DND-41 (cell line): Measurements from ENCODE around the gene CLCN7.

Experiments used
- ATAC-seq: fragments of 200-7000 bp; cut with Tn5 transposase; 3 replicates; pipeline ENCODE4 v1.9.1; 2021; ENCODE audit warnings: low read depth; ENCODE audit not compliant: insufficient read depth
- DNase-seq: peaks from one replicate; pipeline ENCODE4 v3.0.0-alpha.2; 2020
- H2AFZ ChIP-seq: 2 replicates; pipeline ENCODE4 v1.6.0; 2012; ENCODE audit warnings: low read depth, low read length
- H3K27ac ChIP-seq: 2 replicates; pipeline ENCODE4 v1.5.1; 2012; ENCODE audit warnings: low read length, inconsistent platforms
- H3K27me3 ChIP-seq: fragments of 200-600 bp; sonication (generic); 2 replicates; pipeline ENCODE4 v1.6.0; 2012; ENCODE audit warnings: low read length, mild to moderate bottlenecking, inconsistent platforms; ENCODE audit not compliant: insufficient read depth, poor library complexity
- H3K36me3 ChIP-seq: 2 replicates; pipeline ENCODE4 v1.5.1; 2012; ENCODE audit warnings: low read length, inconsistent platforms; ENCODE audit not compliant: insufficient read depth
- H3K4me1 ChIP-seq: 2 replicates; pipeline ENCODE4 v1.5.1; 2012; ENCODE audit warnings: mild to moderate bottlenecking, low read length; ENCODE audit not compliant: insufficient read depth
- H3K4me2 ChIP-seq: 2 replicates; pipeline ENCODE4 v1.6.0; 2012; ENCODE audit warnings: mild to moderate bottlenecking, moderate library complexity, low read length, inconsistent platforms; ENCODE audit not compliant: insufficient read depth
- H3K4me3 ChIP-seq, 2 experiments: fragments of 200-600 bp in 1 of 2; shearing (Covaris generic) in 1 of 2; 2 replicates each; pipeline ENCODE4 v1.5.1; 2012 to 2016; ENCODE audit warnings: inconsistent platforms in 2 of 2, low read length in 2 of 2, mild to moderate bottlenecking in 2 of 2, low read depth in 1 of 2, moderate library complexity in 1 of 2
- H3K79me2 ChIP-seq: 2 replicates; pipeline ENCODE4 v1.6.0; 2012; ENCODE audit warnings: low read length, inconsistent platforms; ENCODE audit not compliant: insufficient read depth
- H3K9ac ChIP-seq: 2 replicates; pipeline ENCODE4 v1.6.0; 2012; ENCODE audit warnings: low read depth, mild to moderate bottlenecking, inconsistent platforms, low read length, moderate library complexity
- H3K9me3 ChIP-seq: 2 replicates; pipeline ENCODE4 v1.5.1; 2012; ENCODE audit warnings: low read length, moderate library complexity, mild to moderate bottlenecking, inconsistent platforms; ENCODE audit not compliant: insufficient read depth, severe bottlenecking
- H4K20me1 ChIP-seq: 2 replicates; pipeline ENCODE4 v1.6.0; 2012; ENCODE audit warnings: low read length; ENCODE audit not compliant: insufficient read depth
- CTCF ChIP-seq: IDR thresholded peaks from 2 replicates; pipeline ENCODE4 v1.5.1; 2012; ENCODE audit warnings: borderline replicate concordance, low read length, moderate library complexity, mild to moderate bottlenecking; ENCODE audit not compliant: poor library complexity, severe bottlenecking; ENCODE audit errors: extremely low read depth
- EZH2 ChIP-seq: IDR thresholded peaks from 3 replicates; pipeline ENCODE4 v1.6.1; 2012; ENCODE audit warnings: borderline replicate concordance, low read depth, mild to moderate bottlenecking, moderate library complexity, low read length, inconsistent platforms; ENCODE audit not compliant: severe bottlenecking

Gene CLCN7

DNA sequence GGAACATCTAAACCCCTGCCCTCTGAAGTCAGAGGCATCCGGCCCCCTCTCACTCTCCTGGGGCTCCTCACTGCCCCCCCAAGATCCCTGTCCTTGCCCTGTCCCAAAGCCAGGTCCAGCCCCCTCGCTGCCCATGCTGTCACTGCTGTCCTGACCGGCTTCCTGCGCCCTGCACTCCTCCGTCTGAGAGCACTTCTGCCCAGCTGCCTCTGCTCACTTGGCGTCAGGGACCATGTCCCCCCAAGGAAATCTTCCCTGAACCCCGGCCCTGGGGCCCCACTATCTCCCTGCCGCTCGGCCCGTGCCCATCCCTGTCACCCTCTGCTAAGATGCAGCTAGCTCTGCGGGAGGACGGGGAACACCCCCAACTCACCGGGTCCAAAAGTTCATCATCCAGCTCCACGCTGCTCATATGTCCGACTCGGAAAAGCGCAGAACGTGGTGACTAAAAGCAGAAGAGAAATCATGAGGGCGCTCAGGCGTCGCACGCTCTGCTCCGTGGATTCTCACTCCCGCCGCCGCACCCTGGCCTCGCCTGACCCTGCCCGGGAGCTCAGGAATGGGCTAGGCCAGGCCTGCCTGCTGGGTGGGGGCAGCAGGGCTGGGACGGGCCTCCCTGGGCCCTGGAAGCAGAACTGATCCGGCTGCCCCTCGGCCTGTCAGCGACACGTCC lies 9.8 kb downstream of the CLCN7 start:
- Histone ChIP-seq H4K20me1 (peaks cover 48% of the 10 kb centered on the region), H3K36me3 (peaks cover 37% of the 10 kb centered on the region), H3K4me3 (no peak overlapping the region), H3K27me3 (no peaks in the 10 kb centered on the region), H3K9ac (no peak overlapping the region), H3K4me1 (no peaks in the 10 kb centered on the region), H3K9me3 (no peaks in the 10 kb centered on the region), H2AFZ (no peak overlapping the region), H3K27ac (no peak overlapping the region), H3K4me2 (no peak overlapping the region), H3K79me2 (peaks cover 58% of the 10 kb centered on the region)
- no peak for DNase-seq
- no peak for TF ChIP-seq EZH2
- no peak for TF ChIP-seq CTCF
- no peak for ATAC-seq

DNA sequence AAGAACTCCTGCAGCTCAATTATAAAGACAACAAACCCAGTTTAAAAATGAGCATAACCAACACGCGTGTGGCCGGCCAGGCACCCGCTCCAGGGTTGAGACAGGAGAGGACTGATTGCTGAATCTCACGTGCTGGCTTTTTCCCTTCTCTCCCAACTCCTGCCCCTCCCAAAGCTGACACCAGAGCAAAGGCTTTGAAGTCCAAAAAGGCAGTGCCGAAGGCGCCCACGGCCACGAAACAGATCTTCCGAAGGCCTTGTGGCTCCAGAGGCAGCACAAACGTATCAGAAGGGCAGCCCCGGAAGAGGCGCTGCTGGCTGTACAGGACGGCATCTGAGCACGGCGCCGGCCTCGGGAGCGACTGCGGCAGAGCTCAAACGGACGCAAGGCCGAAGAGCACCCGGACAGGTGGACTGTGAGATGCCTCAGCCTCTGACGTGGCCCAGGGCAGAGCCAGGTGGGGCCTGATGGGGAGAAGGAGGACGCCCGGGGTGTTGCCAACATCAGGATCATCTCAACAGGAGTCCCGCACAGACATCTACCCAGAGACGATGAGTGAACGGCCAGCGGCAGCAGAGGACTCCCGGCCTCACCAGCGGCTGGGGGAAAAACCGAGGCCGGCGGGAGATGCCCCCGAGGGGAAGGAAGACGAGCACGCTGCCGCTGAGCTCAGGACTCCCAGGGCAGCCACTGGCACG lies 10.5 kb downstream of the CLCN7 start:
- H4K20me1 ChIP-seq: peaks cover 42% of the 10 kb centered on the region
- H3K27ac ChIP-seq: no peak overlapping the region
- H2AFZ ChIP-seq: no peak overlapping the region
- H3K4me1 ChIP-seq: no peaks in the 10 kb centered on the region
- no peak overlapping the region for H3K4me3 ChIP-seq
- TF ChIP-seq EZH2: no peak
- no peak for TF ChIP-seq CTCF
- DNase-seq (no peak), ATAC-seq (no peak)
- H3K4me2 ChIP-seq: no peak overlapping the region
- peaks cover 51% of the 10 kb centered on the region for H3K79me2 ChIP-seq
- H3K36me3 ChIP-seq: peaks cover 41% of the 10 kb centered on the region
- H3K9me3 ChIP-seq: no peaks in the 10 kb centered on the region
- no peaks in the 10 kb centered on the region for H3K27me3 ChIP-seq
- H3K9ac ChIP-seq: no peak overlapping the region

DNA sequence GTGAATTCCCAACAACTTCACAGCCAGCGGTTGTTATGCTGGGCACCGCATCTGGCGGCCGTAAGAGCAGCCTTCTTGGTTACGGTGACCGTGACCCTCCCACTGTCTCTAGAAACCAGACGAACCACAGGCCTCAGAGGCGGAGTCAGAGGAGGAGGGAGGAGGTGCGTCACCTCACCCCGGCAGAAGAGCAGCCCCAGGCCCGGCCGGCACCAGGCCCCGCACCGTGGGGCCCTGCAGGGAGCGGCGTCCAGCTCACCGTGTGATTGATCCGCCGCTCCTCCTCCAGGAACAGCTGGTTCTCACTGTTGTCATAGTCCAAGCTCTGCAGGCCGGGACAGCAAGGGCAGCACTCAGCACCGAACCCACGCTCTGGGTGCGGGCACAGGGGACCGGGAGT lies 13.7 kb downstream of the CLCN7 start:
- Histone ChIP-seq H3K27ac (no peak overlapping the region), H4K20me1 (peaks cover 21% of the 10 kb centered on the region), H3K36me3 (peaks cover 65% of the 10 kb centered on the region), H3K79me2 (peaks cover 21% of the 10 kb centered on the region), H2AFZ (no peak overlapping the region), H3K27me3 (no peaks in the 10 kb centered on the region), H3K9ac (no peak overlapping the region), H3K4me2 (no peak overlapping the region), H3K4me3 (no peak overlapping the region), H3K9me3 (no peaks in the 10 kb centered on the region), H3K4me1 (no peaks in the 10 kb centered on the region)
- ATAC-seq (no peak), DNase-seq (no peak)
- TF ChIP-seq CTCF (no peak), EZH2 (no peak)
